ENCODE data around the gene KCNMB1.

GRCh38 chr5:170416526-170416925 is 27.4 kb upstream of the KCNMB1 start:
- no peak for TF ChIP-seq CTCF (IDR thresholded peaks at IDR 0.05)
- no peak for TF ChIP-seq POLR2A (IDR thresholded peaks at IDR 0.05)
- TF ChIP-seq EP300 (IDR thresholded peaks at IDR 0.05): no peak
